Measurements from ENCODE around the gene ZNF652.

The ZNF652 gene

DNA sequence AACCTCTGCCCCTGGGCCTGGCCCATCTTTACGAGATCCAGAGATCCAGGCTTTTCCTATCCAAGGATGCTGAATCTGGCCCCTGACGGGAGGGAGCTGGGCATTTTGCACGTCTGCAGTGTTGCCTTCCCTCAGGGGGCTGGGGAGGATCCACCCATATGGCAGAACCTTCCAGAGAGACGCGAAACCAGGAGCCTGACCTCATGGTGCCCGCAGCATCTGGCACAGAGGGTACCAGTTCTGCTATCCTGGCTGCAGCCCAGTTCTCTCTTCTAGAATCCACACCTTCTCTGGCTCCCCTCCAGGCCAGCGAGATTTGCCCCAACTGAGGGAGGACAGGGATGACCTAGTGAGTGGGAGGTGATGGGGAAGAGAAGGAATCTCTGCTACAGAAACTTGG is 20.5 kb upstream of the ZNF652 start:
- TF ChIP-seq OSR1 (CRISPR knock-in tag; IDR thresholded peaks at IDR 0.05) = no peak
- TF ChIP-seq PPARA (CRISPR knock-in tag; IDR thresholded peaks at IDR 0.05; ENCODE audit: borderline replicate concordance) = no peak
- no peak for TF ChIP-seq ZNF8 (CRISPR knock-in tag; IDR thresholded peaks at IDR 0.05)
- TF ChIP-seq POU6F1 (CRISPR knock-in tag; IDR thresholded peaks at IDR 0.05; ENCODE audit: borderline replicate concordance, low read depth) = no peak
- no peak for ATAC-seq

DNA sequence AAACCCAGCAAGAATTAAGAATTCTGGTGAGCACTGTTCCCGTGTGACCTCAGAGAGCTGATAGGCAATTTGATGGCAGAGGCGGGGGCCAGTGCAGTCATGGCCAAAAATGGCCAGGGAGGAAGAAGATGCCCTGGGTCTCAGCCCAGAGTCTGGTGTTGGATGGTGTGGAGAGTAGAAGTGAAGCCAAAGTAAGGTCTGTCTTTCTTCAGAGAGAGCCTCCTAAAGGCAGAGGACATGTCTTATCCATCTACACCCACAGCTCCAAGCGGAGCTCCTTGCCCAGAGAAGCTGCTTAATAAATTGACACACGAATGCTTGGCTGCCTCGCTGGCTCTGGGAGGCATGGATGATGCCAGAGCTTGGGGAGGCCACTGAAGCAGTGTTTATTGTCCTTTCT is 19.7 kb upstream of the ZNF652 start:
- ATAC-seq = no peak
- TF ChIP-seq TSHZ2 (CRISPR knock-in tag; IDR thresholded peaks at IDR 0.05) = no peak
- TF ChIP-seq ZNF8 (CRISPR knock-in tag; IDR thresholded peaks at IDR 0.05) = no peak
- no peak for TF ChIP-seq SNAI2 (CRISPR knock-in tag; IDR thresholded peaks at IDR 0.05)
- no peak for TF ChIP-seq RARB (CRISPR knock-in tag; IDR thresholded peaks at IDR 0.05)
- no peak for TF ChIP-seq ZC3H10 (CRISPR knock-in tag; IDR thresholded peaks at IDR 0.05)
- TF ChIP-seq ARNTL (CRISPR knock-in tag; IDR thresholded peaks at IDR 0.05; ENCODE audit: borderline replicate concordance, low read depth) = no peak
- TF ChIP-seq, protein P1, sequence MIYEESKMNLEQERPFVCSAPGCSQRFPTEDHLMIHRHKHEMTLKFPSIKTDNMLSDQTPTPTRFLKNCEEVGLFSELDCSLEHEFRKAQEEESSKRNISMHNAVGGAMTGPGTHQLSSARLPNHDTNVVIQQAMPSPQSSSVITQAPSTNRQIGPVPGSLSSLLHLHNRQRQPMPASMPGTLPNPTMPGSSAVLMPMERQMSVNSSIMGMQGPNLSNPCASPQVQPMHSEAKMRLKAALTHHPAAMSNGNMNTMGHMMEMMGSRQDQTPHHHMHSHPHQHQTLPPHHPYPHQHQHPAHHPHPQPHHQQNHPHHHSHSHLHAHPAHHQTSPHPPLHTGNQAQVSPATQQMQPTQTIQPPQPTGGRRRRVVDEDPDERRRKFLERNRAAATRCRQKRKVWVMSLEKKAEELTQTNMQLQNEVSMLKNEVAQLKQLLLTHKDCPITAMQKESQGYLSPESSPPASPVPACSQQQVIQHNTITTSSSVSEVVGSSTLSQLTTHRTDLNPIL (CRISPR knock-in tag; IDR thresholded peaks at IDR 0.05; ENCODE audit: low read depth) = no peak
- no peak for TF ChIP-seq ISL1 (CRISPR knock-in tag; IDR thresholded peaks at IDR 0.05)
- TF ChIP-seq ZNF565 (CRISPR knock-in tag; conservative IDR thresholded peaks at IDR 0.05; ENCODE audit: low read depth) = no peak
- TF ChIP-seq CSDC2 (CRISPR knock-in tag; IDR thresholded peaks at IDR 0.05) = no peak
- no peak for TF ChIP-seq ZFP3 (CRISPR knock-in tag; IDR thresholded peaks at IDR 0.05)
- no peak for TF ChIP-seq ZNF70 (CRISPR knock-in tag; IDR thresholded peaks at IDR 0.05)
- no peak for TF ChIP-seq PPARA (CRISPR knock-in tag; IDR thresholded peaks at IDR 0.05; ENCODE audit: borderline replicate concordance)

- ATAC-seq = no peak
- no peak for TF ChIP-seq ISL1 (CRISPR knock-in tag; IDR thresholded peaks at IDR 0.05)
- TF ChIP-seq ZFP30 (CRISPR knock-in tag; IDR thresholded peaks at IDR 0.05) = no peak
- TF ChIP-seq, protein P2, sequence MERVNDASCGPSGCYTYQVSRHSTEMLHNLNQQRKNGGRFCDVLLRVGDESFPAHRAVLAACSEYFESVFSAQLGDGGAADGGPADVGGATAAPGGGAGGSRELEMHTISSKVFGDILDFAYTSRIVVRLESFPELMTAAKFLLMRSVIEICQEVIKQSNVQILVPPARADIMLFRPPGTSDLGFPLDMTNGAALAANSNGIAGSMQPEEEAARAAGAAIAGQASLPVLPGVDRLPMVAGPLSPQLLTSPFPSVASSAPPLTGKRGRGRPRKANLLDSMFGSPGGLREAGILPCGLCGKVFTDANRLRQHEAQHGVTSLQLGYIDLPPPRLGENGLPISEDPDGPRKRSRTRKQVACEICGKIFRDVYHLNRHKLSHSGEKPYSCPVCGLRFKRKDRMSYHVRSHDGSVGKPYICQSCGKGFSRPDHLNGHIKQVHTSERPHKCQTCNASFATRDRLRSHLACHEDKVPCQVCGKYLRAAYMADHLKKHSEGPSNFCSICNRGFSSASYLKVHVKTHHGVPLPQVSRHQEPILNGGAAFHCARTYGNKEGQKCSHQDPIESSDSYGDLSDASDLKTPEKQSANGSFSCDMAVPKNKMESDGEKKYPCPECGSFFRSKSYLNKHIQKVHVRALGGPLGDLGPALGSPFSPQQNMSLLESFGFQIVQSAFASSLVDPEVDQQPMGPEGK (CRISPR knock-in tag; IDR thresholded peaks at IDR 0.05; ENCODE audit: borderline replicate concordance) = no peak
- no peak for TF ChIP-seq TCF4 (CRISPR knock-in tag; IDR thresholded peaks at IDR 0.05; ENCODE audit: borderline replicate concordance)
- no peak for TF ChIP-seq TSHZ2 (CRISPR knock-in tag; IDR thresholded peaks at IDR 0.05)
- no peak for TF ChIP-seq ZNF8 (CRISPR knock-in tag; IDR thresholded peaks at IDR 0.05)
- TF ChIP-seq ZNF70 (CRISPR knock-in tag; IDR thresholded peaks at IDR 0.05) = no peak
- no peak for TF ChIP-seq OSR1 (CRISPR knock-in tag; IDR thresholded peaks at IDR 0.05)
- TF ChIP-seq RARB (CRISPR knock-in tag; IDR thresholded peaks at IDR 0.05) = no peak
- no peak for TF ChIP-seq ARNTL (CRISPR knock-in tag; IDR thresholded peaks at IDR 0.05; ENCODE audit: borderline replicate concordance, low read depth)
- no peak for TF ChIP-seq GLIS3 (CRISPR knock-in tag; IDR thresholded peaks at IDR 0.05)
- no peak for TF ChIP-seq ZNF565 (CRISPR knock-in tag; conservative IDR thresholded peaks at IDR 0.05; ENCODE audit: low read depth)
Measured at GRCh38 chr17:49381033-49381432, 19.0 kb upstream of the ZNF652 start.
